ENCODE data around the gene ODAD4.
"Not testable (repeated sequence)": the region's sequence is repeated elsewhere in the genome, so short reads cannot be mapped to it uniquely, and the experiment has no call there.

ODAD4 gene

DNA sequence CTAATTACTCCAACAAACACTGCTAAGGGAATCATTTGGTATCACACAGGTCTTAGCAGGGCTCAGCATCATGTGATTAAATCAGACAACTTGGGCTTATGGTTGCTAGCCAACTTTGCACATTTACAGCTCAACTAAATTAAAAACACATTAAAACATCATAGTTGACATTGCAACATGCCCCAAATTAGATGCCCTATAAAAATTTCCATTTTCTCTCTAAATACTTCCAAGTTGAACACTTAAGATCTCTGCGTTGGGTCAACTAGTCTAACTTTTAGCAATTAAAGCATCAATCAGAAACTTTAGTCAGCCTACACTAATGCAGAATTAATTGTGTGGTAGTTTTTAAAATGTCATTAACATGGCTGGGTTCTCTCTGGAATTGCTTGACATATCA, 74.7 kb downstream of the ODAD4 start:
- no peak for DNase-seq

GRCh38 chr17:42009170-42009569, 78.8 kb downstream of the ODAD4 start:
- DNase-seq: no peak

GRCh38 chr17:42010266-42010680, 79.9 kb downstream of the ODAD4 start:
- DNase-seq: not testable (repeated sequence)

DNA sequence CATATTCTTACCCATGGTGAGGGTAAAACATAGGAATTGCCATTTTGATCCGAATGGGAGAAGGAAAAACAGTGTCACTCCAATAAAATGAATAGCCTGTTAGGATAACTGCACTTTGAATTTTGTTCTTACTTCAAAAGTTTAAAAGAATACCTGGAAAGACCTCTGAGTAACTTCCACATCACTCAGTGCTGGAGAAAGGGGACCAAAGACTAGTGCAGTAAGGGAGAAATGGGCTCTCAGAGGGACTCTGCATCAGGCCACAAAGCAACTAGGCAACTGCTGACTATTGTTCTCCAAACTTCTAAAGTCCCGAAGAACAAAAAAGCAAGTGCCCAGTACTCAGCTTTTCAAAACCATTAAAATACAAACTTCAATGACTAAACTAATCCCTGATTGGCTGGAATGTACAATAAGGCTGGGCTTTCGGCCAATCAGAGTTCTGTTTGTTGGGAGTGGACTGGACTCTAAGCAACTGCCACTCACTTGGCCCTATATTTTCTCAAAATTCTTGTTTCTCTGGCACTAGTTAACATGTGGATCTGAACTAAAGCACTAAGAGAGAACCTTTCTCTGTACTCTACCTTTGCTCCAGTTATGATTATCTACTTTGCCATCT, 80.6 kb downstream of the ODAD4 start:
- DNase-seq: peak; percentile 71

- DNase-seq: not testable (repeated sequence)
Observed at GRCh38 chr17:42012363-42012762, 81.9 kb downstream of the ODAD4 start.

DNA sequence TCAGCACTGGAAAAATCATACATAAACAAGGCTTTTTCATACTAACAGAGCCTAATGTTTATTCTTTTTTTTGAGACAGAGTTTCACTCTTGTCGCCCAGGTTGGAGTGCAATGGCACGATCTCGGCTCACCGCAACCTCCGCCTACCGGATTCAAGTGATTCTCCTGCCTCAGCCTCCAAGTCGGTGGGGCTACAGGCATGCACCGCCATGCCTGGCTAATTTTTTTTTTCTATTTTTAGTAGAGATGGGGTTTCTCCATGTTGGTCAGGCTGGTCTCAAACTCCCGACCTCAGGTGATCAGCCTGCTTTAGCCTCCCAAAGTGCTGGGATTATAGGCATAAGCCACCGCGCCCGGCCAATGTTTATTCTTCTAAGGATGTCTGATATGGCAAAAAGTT, 83.3 kb downstream of the ODAD4 start:
- not testable (repeated sequence) for DNase-seq
